Activated CD4-positive, CD25-positive, alpha-beta regulatory T cell treated with anti-CD3 and anti-CD28 coated beads, Interleukin-2, amount 50 U/mL, for 16 hours (primary cell): ENCODE measurements around the gene SRGAP2C.
"Not testable (repeated sequence)": the region's sequence is repeated elsewhere in the genome, so short reads cannot be mapped to it uniquely, and the experiment has no call there.

Source experiments
- DNase-seq: peaks from one replicate; pipeline ENCODE4 v3.0.0-alpha.2; 2020; ENCODE audit warnings: low read depth, low spot score

The SRGAP2C gene

GRCh38 chr1:121186191-121186590 is 1.4 kb downstream of the SRGAP2C start:
- not testable (repeated sequence) for DNase-seq

DNA sequence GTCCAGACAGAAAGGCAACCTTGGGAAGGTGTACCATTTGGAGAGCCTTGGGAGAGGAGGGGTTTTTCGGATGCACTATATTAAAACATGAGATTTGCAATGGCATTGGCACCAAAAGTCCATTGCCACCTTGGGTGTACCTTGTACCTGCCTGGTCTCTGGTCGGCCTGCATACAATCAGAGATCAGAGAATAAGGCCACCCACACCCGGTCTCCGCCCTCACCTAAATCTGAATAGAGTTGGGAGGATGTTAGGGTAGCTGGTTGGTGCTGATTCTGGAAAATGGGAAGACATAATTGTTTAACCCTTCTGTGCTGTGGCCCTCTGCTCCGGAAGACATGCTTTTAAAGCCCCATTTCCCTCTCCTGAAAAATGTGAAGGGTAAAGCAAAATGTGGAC is 3.1 kb downstream of the SRGAP2C start:
- not testable (repeated sequence) for DNase-seq

DNA sequence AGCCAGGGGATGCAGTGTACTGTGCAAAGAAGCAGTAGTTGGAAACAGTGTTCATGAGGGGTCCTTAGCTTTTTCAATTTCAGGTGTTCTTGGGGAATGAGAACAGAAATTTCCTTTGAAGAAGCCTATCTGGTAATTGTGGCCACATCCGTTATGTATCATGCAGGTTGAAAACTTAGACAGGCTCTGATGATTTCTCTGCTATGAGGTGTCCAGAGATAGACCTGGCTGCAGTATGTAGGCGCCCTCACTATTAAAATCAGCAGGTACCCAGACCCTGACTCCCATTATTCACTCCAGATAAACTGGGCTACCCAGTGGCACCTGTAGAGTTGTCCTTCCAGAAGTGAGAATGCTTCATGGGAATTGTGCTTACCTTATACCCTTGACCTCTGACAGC is 7.7 kb downstream of the SRGAP2C start:
- not testable (repeated sequence) for DNase-seq

DNA sequence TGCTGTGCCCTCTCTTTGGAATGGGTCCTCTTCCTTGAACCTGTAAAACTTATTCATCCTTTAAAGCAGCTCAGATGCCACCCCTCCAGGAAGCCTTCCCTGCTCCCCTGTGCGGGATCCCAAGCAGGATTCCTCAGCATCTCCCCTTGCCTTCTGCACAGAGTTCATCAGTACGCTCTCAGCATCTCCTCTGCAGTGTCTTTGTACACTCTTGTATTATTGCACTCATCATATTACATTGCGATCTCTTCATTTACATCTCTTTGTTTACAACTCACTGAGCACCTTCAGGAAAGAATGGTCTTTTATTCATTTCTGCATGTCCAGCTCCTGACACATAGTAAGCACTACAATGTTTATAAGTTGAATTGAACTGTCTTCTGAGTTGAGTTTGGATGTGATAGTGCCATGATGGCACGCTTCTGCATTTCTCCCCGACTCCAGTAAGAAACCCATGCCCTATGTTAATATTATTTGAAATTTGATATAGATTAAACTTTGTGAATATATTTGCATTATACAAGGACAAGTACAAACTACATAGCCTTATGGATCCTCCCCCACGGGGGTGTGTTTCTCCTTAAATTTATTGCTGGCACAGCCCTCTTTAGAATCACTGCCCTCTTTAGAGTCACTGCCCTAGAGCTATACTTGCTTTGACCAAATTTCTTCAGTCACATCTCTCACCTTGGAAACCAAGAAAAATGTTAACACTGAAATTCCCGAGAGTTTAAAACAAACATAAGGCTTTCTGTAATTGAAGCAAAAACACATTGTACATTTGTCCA is 12.5 kb downstream of the SRGAP2C start:
- DNase-seq = not testable (repeated sequence)

DNA sequence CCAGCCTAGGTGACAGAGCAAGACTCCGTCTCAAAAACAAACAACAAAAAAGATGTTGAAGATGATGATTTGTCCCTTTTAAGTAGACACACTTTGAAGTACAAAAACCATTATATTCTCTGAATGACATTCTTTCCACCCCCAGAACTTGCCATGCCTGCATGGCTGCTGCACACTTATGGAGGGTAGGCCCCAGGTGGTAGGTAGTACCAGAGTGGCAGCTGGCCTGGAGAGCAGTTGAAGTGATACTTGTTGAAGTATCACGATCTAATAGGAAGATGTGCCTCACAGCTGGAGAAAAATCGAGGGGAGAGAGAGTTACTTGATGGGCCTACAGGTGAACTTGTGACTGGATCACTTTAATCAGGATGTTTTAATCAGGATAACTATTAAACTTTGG is 15.0 kb downstream of the SRGAP2C start:
- DNase-seq = not testable (repeated sequence)

DNA sequence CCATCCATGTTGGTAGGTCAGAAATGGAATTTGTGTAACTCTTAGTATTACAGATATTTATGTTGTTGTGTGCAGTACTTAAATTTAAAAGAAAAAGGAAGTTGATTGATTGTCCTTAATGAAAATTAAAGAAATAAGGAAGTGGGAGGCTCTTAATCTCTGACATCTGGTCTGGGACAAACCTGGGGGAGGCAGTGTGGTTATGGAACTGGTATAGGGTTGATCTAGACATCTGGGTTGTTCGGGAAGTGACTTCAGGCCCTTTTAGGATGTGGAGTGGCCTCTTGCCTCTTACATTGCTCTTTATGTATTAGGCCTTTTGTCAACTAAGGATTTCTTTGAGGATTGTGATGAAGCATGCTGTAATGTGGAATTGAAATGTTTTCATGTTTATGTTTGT is 15.5 kb downstream of the SRGAP2C start:
- not testable (repeated sequence) for DNase-seq

DNA sequence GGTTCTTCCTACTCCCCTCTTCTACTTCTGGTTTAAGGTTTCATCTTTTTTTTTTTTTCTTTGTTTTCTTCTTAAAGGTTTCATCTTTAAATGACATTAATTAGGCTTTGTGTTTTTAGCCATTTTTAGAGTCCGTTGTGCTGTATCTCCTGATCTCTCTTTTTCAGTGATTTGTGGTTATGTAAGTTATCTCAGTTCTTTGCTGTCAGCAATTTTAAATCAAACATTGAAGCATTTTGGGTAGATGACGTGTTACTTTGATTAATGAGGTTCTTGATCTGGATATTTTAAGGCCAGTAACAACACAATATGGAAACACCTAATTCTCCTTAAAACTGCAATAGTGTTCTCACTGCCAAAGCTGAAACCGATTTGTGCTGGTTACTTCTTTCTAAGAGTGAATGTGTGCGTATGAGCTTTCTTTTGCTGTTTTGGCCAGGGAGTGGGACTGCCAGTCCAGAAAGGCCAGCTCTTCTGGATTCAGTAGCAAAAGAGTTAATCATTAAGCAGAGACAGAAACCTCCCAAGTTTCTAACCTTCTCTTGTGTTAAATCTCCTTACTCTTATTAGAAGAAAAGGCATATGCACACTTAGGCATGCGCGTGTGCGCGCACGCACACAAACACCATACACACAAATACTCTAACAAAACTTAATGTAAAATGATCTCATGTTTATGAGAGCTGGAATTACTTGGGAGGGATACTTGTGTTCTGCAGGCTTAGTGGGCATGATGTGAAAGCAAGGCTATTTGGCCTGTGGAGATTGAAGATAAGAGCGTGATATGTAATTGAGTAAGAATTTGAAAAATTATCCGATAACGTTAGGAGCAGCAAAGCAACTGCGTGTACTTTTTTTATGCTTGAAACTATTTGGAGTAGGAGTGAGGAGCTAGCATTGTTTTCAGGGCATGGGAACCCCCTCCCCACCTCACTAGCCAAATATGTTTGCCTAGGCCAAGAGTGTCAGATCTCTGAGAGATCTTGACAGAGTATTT is 16.5 kb downstream of the SRGAP2C start:
- not testable (repeated sequence) for DNase-seq

GRCh38 chr1:121202986-121203385 is 18.2 kb downstream of the SRGAP2C start:
- not testable (repeated sequence) for DNase-seq

DNA sequence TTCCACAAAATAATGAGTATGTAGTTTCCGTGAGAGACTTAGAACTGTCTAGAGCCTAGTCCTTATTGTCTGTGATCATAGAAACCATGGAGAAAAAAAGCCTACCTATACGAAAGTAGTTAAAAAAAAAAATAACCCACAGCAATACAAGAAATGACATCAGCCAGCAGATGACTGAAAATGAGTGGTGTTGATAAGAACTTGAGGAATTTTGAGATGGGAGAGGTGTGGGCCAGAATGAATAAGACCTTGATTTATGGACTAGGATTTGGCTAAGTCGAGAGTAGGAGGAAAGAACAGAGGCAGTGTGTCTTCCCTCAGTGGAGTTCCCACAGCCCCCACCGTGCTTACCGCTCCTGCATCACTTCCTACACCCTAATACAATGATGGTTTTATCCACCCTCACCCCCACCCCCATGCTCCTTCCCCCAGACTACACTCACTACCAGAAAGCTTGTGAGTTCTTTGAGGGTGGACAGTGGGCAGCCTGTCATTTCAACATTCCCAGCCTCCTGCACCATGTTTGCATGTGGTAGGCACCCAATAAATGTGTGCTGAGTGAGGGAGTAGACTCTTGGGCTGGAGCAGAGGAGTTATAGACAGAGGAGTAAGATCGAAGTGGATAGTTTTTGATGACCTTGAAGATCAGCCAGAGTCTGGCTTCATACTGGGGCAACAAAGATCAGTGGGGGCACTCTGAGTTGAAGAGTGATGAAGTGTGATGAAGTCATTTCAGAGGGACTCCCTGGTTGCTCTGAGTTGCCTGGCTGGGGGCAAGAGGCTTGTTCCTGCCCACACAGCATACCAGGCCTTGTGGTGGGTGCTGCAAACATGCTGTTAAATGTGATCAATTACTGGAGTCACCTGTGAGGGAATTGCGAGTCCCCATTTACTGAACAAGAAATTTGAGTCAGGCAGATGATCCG is 21.3 kb downstream of the SRGAP2C start:
- not testable (repeated sequence) for DNase-seq

- DNase-seq = not testable (repeated sequence)
These were observed 22.6 kb downstream of the SRGAP2C start for GRCh38 chr1:121207328-121207727.

GRCh38 chr1:121208375-121208774 is 23.6 kb downstream of the SRGAP2C start:
- not testable (repeated sequence) for DNase-seq

DNA sequence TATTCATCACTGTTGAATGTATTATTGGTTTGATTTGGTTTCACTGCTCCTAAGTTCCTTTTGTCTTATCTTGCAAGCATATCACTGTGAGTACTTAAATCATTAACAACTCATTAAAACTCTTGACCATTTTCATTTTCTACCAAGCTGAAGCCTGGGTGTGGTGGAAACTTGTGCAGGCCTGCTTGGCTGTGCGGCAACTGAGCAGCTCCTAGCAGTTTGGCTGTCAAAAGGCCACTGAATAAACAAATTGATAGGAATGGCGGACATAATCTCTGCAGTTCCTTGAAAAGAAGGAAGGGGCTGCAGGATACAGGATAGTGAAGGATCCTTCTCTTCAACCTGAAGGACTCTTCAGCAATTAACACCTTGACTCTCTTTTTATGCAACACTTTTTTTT is 26.0 kb downstream of the SRGAP2C start:
- not testable (repeated sequence) for DNase-seq

- DNase-seq = not testable (repeated sequence)
These were observed 28.7 kb downstream of the SRGAP2C start for GRCh38 chr1:121213491-121213890.

DNA sequence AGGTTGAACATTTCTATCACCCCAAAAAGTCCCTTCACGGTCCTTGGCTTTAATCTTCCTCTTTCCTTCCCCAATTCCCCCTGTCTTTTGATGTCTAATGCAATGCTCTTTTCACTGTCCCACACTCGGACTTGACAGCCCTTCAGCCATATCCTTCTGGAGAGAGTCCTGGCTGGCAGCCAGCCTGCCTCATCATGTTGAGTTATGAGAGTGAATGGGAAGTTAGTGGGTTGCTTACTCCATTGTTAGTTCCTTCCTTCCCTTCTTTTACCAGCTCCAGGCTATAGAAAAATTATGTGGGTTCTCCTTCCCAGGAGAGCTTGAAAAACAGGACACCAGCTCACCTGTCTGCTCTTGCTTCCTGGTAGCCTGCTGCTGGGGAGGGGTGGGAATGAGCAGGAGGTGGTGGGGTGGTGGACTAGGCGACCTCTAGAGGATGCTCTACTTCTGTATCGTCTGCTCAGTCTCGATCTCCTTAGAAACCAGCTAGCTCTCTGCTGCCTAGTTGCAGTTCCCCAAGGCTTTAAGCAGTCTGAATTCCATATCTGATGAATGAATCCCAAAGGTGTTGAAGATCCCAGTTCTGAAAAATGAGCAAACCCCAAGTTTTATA is 29.9 kb downstream of the SRGAP2C start:
- DNase-seq = not testable (repeated sequence)

DNA sequence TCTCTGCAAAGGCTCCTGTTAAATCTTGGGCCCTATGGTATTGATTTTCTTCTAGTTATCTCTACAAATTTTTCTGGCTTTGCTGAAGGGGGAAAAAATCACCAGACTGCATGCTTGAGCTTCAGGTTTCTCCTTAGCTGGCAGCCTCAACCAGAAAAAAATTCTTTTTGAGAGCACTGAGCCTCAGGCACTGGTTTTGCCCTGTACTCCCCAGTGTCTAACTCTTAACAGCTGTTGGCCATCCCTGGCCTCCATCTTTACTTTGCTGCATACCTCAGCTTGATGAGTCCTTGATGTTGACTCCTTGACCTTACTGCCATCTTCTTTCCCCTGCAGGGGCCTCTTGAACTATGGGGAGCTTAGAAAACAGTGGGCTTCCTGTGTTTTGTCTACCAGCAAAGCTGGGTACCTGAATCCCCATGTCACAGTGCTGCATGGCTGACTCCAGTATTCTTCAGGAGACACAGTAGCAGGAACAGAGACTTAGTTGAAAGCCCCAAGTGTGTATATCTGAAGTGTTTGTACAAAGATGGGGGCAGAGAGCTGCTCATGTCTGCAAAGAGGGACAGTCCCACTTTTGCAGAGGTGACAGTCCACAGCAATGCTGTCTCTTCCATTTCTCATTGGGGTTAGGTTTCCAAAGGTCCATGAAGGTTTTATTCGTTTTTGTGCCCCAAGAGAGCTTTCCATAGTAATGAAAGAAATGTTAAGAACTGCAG is 31.1 kb downstream of the SRGAP2C start:
- not testable (repeated sequence) for DNase-seq

DNA sequence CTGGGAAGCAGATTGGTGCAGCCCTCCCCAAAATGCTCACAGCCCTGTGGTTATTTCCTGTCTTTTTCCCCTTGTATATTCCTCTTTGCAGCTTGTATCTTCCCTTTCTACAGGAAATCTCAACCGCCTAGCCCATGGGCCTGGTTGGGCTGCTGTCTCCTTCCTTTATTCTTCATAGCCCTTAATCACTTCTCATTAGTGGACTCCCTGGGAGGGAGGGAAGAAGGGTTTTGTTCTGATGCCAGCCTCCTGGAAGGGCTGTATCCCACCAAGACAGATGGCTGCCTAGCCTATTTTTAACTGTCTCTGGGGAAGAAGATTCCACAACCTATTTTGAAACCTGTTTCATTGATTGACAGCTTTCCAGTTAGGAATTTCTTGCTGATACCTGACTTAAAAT is 31.9 kb downstream of the SRGAP2C start:
- not testable (repeated sequence) for DNase-seq

DNA sequence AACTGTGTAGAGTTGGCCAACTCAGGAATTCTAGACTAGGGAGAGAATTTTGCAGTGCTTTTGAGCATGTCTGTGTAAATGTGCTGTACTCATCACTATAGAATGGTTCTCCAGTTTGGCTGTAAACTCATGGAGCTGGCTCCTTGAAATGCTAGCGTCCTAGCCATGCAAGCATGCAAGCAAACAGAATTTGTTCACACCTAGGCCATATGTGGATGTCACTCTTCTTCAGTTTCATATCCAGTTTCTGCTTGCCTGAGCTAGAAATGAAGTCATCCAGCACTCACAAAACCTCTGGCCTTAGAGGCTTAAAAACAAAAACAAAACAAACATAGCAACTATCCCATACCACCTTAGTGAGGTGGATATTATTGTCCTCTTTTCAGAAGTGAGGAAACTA is 37.0 kb downstream of the SRGAP2C start:
- not testable (repeated sequence) for DNase-seq

DNA sequence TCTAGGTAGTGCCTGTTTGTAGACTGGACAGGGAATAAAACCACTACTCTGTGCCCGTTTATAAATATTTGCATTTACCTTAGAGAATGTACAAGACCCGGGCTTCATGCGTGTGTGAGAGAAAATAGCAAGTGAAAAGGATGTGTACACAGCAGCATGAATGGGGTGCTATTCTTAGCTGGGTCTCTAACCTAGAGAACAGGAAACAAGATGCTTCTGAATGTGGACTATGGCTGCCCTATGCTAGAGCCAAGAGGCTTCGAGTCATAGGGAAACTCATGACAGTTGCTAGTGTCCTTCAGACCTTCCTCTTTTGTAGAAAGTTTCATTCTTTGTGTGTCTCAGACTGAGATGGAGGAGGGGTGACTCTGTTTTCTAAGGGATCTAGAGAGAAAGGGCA is 39.9 kb downstream of the SRGAP2C start:
- not testable (repeated sequence) for DNase-seq

DNA sequence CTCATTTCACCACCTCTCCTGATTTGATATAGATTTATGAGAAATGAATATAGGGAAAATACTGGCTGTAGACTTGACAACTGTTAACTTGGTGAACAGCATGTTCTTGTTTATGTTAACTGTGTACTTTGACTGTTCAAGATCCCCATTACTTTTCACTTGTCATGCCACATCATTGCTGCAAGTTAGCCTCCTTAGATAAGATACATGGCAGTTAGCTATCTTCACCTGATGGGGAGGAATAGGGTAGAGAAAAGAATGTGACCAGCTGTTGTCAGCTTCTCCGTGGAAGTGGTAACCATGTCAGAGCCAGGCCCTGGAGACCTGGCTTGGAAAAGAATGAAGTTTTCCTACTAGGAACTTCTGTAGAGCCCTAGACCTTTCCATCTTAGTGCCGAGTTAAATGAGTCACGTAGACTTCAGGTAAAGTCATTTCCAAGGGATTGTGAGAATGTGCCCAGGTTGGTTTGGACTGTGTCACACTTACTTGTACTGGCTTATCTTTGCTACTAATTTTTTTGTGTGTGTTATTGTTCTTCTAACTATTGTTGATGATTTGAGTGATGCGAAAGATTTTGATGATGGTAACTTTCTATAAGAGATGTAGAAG is 41.6 kb downstream of the SRGAP2C start:
- DNase-seq = not testable (repeated sequence)

- DNase-seq = not testable (repeated sequence)
These were observed 42.1 kb downstream of the SRGAP2C start for GRCh38 chr1:121226925-121227324.
